Measurements from ENCODE around the gene BCL6.

- no peak for TF ChIP-seq CTCF (optimal IDR thresholded peaks at IDR 0.05 in 1 of 3, IDR thresholded peaks at IDR 0.05 in 1 of 3, conservative IDR thresholded peaks at IDR 0.05 in 1 of 3; ENCODE audit: extremely low read depth in 1 of 3, insufficient read depth in 2 of 3, low read length in 3 of 3)
- no peak for TF ChIP-seq EZH2 (IDR thresholded peaks at IDR 0.05; ENCODE audit: low read length)
These were observed 36.6 kb downstream of the BCL6 start for GRCh38 chr3:187708696-187709095.
